Activated T-cell treated with anti-CD3 and anti-CD28 coated beads, Interleukin-2, amount 50 U/mL, for 4 hours (primary cell): Measurements from ENCODE around the gene EFL1. TPM values are rescaled to one million over a fixed set of nuclear protein-coding genes. Genes with fewer than 3 reads are reported as not detected.

Experiments
- ATAC-seq, 2 donors: fragments of 200-7000 bp; cut with Tn5 transposase; one replicate each; pipeline ENCODE4 v1.10.0; 2021
- DNase-seq: peaks from one replicate; pipeline ENCODE4 v3.0.0-alpha.2; 2020
- H3K27me3 Mint-ChIP-seq: one replicate; pipeline ENCODE4 v1.8.0; 2021; ENCODE audit warnings: low read depth, mixed read lengths
- H3K36me3 Mint-ChIP-seq: one replicate; pipeline ENCODE4 v1.8.0; 2022; ENCODE audit warnings: mixed read lengths; ENCODE audit not compliant: insufficient read depth
- H3K4me1 Mint-ChIP-seq: one replicate; pipeline ENCODE4 v1.8.0; 2021; ENCODE audit warnings: low read depth, mixed read lengths
- H3K4me3 Mint-ChIP-seq: one replicate; pipeline ENCODE4 v1.8.0; 2021; ENCODE audit warnings: mild to moderate bottlenecking, moderate library complexity, mixed read lengths
- H3K9me3 Mint-ChIP-seq: one replicate; pipeline ENCODE4 v1.8.0; 2021; ENCODE audit warnings: mixed read lengths
- total RNA-seq, 3 donors: library from RNA; stranded (reverse); gene quantifications; one replicate each; pipeline ENCODE4 v1.2.1, GENCODE V29; 2021

EFL1 gene
- total RNA-seq, 3 donors from 2014 or later = 16.5 to 18.6 (median 16.8) TPM

DNA sequence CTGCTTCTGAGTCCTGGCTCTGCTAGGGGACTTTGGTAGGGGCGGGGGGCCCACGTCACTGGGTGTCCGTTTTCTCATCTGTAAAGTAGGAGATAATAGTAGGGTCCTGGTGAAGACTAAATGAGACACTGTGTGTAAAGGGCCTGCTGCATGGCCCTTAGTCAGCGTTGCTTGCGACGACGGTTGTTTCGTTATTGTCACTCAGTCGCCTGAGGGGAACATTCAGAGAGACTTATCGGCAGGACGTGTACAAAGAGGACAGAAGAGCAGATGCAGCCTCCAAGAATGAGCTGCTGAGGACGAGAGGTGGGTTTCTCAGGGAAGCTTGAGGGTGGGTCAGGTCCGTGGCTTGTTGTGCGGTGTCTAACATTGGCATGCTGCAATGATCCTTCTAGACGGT, 163.9 kb downstream of the EFL1 start:
- ATAC-seq (no peak), DNase-seq (no peak)
- Mint-ChIP-seq H3K27me3 (peaks cover 12% of the 10 kb centered on the region), H3K9me3 (peaks cover 6% of the 10 kb centered on the region), H3K36me3 (no peaks in the 10 kb centered on the region), H3K4me3 (no peak overlapping the region), H3K4me1 (no peaks in the 10 kb centered on the region)

DNA sequence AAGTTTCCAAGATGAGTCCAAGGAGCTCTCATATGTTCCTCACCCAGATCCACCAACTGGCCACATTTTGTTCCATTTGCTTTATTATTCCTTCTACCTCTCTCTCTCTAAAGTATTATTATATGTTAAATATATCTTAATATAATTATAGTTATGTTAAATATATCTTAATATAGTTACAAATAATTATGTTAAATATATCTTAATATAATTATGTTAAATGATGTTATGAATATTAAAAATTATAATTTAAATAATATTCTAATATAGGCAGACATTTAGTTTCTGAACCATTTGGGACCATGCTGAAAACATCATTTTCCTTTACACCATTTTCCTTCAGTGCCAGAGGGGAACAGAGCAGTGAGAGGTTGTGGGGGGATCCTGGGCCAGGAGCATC, 166.7 kb downstream of the EFL1 start:
- H3K9me3 Mint-ChIP-seq = peaks cover 6% of the 10 kb centered on the region
- ATAC-seq (no peak), DNase-seq (no peak)

DNA sequence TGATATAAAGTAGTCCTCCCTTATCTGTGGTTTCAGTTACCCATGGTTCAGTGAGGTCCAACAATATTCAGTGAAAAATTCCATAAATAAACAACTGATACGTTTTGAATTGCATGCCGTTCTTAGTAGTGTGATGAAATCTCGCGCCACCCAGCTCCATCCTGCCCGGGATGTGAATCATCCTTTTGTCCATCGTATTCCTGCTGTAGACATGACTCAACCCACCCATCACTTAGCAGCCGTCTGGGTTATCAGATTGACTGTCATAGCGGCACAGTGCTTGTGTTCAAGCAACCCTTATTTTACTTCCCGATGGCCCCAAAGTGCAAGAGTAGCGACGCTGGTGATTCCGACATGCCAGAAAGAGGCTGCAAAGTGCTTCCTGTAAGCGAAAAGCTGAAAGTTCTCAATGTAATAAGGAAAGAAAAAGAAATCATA, 168.7 kb downstream of the EFL1 start:
- peaks cover 3% of the 10 kb centered on the region for H3K27me3 Mint-ChIP-seq
- ATAC-seq (no peak), DNase-seq (no peak)
- H3K36me3 Mint-ChIP-seq = no peaks in the 10 kb centered on the region
- peaks cover 6% of the 10 kb centered on the region for H3K9me3 Mint-ChIP-seq
- H3K4me1 Mint-ChIP-seq = no peaks in the 10 kb centered on the region
- no peak overlapping the region for H3K4me3 Mint-ChIP-seq

More for the DNA sequence above, 166.7 kb downstream of the EFL1 start:
- no peaks in the 10 kb centered on the region for H3K36me3 Mint-ChIP-seq
- no peaks in the 10 kb centered on the region for H3K4me1 Mint-ChIP-seq
- no peak overlapping the region for H3K4me3 Mint-ChIP-seq
- peaks cover 6% of the 10 kb centered on the region for H3K27me3 Mint-ChIP-seq

DNA sequence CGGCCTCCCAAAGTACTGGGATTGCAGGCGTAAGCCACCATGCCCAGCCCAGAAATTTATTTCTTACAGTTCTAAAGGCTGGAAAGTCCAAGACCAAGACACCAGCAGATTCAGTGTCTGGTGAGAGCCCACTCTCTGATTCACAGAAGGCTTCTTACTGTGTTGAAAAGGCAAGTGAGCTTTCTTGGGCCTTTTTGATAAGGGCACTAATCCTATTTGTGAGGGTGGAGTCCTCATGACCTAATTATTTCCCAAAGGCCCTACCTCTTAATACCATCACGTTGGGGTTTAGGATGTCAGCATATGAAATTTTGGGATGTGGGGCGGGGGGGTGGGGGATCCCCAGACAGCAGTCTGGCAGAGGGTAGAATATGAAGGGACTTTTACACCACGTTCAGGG, 169.2 kb downstream of the EFL1 start:
- no peak for DNase-seq
- ATAC-seq = no peak
- no peaks in the 10 kb centered on the region for H3K36me3 Mint-ChIP-seq
- peaks cover 3% of the 10 kb centered on the region for H3K27me3 Mint-ChIP-seq
- H3K9me3 Mint-ChIP-seq = peaks cover 6% of the 10 kb centered on the region
- H3K4me1 Mint-ChIP-seq = no peaks in the 10 kb centered on the region
- H3K4me3 Mint-ChIP-seq = no peak overlapping the region

DNA sequence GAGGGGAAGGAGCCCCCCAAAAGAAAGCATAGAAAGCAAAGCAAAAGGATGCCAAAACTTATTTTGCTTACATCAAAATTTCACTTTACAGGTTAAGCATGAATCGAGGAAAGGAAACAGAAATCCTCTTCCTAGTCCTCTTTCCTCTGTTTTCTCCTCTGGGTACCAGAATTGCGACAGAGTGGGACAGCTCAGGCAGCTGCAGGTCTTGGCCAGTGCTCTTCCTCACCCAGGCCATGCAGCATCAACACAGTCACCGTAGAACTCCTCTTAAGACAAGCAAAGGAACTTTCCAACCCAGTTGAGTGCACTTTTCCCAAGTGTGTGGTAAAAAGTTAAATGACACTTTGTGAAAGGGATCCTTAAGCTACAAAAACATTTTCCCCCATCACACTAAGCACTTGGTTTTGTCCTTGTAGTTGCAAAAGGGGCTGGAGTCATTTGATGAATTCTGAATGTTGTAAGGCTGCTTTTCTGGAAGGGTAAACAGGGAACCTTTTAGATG, 170.8 kb downstream of the EFL1 start:
- H3K27me3 Mint-ChIP-seq = peaks cover 7% of the 10 kb centered on the region
- ATAC-seq (no peak), DNase-seq (no peak)
- H3K4me3 Mint-ChIP-seq = no peak overlapping the region
- no peaks in the 10 kb centered on the region for H3K4me1 Mint-ChIP-seq
- H3K36me3 Mint-ChIP-seq = no peaks in the 10 kb centered on the region
- peaks cover 6% of the 10 kb centered on the region for H3K9me3 Mint-ChIP-seq

DNA sequence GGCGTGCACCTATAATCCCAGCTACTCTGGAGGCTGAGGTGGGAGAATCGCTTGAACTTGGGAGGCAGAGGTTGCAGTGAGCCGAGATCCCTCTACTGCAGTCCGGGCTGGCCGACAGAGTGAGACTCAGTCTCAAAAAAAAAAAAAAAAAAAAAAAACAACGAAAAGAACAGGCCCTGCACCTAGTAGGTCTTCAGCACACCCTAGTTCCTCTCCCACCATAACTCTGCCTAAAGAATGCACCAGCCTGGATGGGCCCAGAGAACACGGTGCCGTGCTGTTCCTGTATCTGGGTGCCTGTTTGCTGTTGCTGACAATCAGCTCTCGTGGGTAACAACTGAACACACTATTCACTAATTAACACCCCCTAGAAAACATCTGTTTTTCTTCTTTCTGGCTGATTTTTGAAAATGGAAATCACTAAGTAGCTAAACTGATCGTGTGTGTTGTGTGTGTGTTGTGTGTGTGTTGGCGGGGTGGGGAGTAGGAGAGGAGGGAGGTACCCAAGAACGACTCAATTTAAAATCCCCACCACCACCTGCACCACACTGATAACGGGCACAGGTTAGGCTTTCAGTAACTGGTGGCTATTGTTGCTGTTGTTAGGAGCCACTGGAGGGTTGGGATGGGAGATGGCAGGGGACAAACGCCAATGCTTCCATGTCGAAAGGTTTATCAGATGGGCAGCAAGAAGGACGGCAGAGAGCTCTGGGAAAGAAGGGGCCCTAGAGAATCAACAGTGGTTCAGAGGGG, 176.1 kb downstream of the EFL1 start:
- H3K27me3 Mint-ChIP-seq = peaks cover 19% of the 10 kb centered on the region
- H3K9me3 Mint-ChIP-seq = no peaks in the 10 kb centered on the region
- no peaks in the 10 kb centered on the region for H3K4me1 Mint-ChIP-seq
- DNase-seq (no peak), ATAC-seq (no peak)
- no peak overlapping the region for H3K4me3 Mint-ChIP-seq
- H3K36me3 Mint-ChIP-seq = no peaks in the 10 kb centered on the region

DNA sequence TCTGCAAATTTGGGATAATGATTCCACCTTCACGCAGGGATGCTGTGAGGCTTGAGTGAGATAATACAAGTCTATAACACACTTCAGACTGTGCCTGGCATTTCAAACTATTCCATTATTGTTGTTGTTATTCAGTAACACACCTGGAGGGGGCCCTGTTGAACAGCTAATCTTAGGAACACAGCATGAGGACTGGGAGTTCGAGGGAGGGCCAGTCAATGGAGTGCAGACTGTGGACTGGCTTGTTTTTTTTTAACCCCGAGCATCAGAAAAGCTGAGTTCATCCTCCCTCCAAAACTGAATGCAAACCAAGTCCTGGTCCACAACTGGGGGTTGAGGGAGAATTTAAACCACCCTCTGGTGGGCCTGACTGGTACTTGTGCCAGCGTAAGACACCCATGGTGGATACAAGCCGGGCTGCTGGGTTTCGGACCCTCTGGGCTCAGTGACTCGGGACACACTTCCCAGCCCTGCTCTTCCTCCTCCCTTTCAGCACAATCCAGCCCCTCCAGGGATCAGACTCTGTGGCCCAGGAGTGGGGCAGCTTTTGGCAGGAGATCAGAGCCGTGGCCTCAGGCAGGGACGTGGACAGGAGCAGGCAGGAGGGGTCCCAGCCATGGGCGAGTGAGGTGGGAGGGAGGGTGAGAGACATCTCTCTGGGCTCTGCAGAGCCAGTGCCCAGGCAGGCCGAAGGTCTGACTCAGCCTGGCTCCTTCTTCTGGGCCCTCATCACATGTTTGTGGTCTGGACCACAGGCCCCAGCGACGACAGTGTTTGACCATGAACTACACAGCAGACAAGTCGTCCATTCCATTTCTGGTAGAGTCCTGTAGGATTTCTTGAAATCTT, 180.4 kb downstream of the EFL1 start:
- H3K4me3 Mint-ChIP-seq = no peak overlapping the region

DNA sequence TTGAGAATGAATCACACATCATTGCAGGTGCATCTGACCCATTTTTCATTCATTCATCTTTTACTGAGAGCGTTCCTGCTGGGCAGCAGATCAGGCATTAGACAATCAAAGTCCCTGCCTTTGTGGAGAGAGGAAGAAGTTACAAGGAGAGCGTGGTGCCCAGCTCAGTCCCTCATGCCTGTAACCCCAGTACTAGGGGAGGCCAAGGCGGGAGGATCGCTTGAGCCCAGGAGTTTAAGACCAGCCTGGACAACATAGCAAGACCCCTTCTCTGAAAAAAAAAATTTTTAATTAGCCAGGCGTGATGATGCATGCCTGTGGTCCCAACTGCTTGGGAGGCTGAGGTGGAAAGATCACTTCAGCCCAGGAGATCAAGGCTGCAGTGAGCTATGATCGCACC, 181.8 kb downstream of the EFL1 start:
- no peak for ATAC-seq
- Mint-ChIP-seq H3K27me3 (peaks cover 24% of the 10 kb centered on the region), H3K4me1 (no peaks in the 10 kb centered on the region), H3K4me3 (no peak overlapping the region), H3K36me3 (no peaks in the 10 kb centered on the region), H3K9me3 (no peaks in the 10 kb centered on the region)
- DNase-seq = no peak

More for the DNA sequence above, 180.4 kb downstream of the EFL1 start:
- no peak for ATAC-seq
- H3K36me3 Mint-ChIP-seq = no peaks in the 10 kb centered on the region
- H3K9me3 Mint-ChIP-seq = no peaks in the 10 kb centered on the region
- no peak for DNase-seq
- peaks cover 26% of the 10 kb centered on the region for H3K27me3 Mint-ChIP-seq
- H3K4me1 Mint-ChIP-seq = no peaks in the 10 kb centered on the region

Other genes with a start within 250 kb of the EFL1 start
- gene MEX3B, start 216.7 kb downstream of the EFL1 start, total RNA-seq = under 1 TPM; 0.46 to 0.71 (median 0.55) TPM
- gene SAXO2, start 84 bp upstream of the EFL1 start, total RNA-seq = 1 to 10 TPM in 1 of 3 donors, under 1 TPM in 2; 0.41 to 3.4 (median 0.91) TPM
- 1 to 10 TPM in 1 of 3 donors, under 1 TPM in 1, not detected in 1; 0.42 to 1.1 TPM for gene GOLGA6L10, start 86.7 kb upstream of the EFL1 start, total RNA-seq
- 1 to 10 TPM; 1.0 to 1.6 (median 1.1) TPM for gene GOLGA6L9, start 167.1 kb upstream of the EFL1 start, total RNA-seq